ENCODE measurements around the gene PTH2R. TPM values are rescaled to one million over a fixed set of nuclear protein-coding genes. Genes with fewer than 3 reads are reported as not detected.
"Not testable (repeated sequence)": the region's sequence is repeated elsewhere in the genome, so short reads cannot be mapped to it uniquely, and the experiment has no call there.

PTH2R gene
- total and polyA plus RNA-seq, 2 experiments from 2014 or later, result 0.18 to 0.38 TPM

DNA sequence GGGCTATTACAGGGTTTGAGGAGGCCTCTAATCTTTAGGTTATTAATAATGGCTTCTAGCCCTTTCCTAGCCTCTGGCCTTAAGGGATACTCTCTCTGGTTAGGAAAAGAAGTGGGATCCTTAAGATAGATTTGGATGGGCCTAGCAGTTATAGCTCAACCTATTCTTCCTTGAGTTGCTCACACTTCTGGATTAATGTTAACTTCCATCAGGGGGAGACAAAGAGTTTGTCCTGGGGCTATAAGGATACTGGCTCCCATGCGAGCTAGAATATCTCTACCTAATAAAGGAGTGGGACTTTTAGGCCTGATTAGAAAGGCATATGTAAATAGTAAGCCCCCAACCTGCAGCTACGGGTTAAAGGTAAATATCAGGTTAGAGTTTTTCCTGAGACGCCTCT is 14.3 kb upstream of the PTH2R start:
- no peaks in the 10 kb centered on the region for H3F3A ChIP-seq (replicated peaks; ENCODE audit: low read depth)
- H3K36me3 Mint-ChIP-seq (ENCODE audit: low read depth), result peaks cover 25% of the 10 kb centered on the region
- ATAC-seq (no peak), DNase-seq (ENCODE audit: low spot score) (peak; percentile 23)
- no peaks in the 10 kb centered on the region for H4K20me1 ChIP-seq (replicated peaks; ENCODE audit: insufficient read depth)
- H3K4me2 ChIP-seq, result no peak overlapping the region
- TF ChIP-seq, protein P1, sequence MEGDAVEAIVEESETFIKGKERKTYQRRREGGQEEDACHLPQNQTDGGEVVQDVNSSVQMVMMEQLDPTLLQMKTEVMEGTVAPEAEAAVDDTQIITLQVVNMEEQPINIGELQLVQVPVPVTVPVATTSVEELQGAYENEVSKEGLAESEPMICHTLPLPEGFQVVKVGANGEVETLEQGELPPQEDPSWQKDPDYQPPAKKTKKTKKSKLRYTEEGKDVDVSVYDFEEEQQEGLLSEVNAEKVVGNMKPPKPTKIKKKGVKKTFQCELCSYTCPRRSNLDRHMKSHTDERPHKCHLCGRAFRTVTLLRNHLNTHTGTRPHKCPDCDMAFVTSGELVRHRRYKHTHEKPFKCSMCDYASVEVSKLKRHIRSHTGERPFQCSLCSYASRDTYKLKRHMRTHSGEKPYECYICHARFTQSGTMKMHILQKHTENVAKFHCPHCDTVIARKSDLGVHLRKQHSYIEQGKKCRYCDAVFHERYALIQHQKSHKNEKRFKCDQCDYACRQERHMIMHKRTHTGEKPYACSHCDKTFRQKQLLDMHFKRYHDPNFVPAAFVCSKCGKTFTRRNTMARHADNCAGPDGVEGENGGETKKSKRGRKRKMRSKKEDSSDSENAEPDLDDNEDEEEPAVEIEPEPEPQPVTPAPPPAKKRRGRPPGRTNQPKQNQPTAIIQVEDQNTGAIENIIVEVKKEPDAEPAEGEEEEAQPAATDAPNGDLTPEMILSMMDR (conservative IDR thresholded peaks at IDR 0.05; ENCODE audit: low read depth in 2 of 2), result peak; percentile 31 to 34; a peak in 3 of 4 replicates
- TF ChIP-seq CREB1 (CRISPR knock-in tag; IDR thresholded peaks at IDR 0.05; ENCODE audit: low read depth), result no peak
- no peak for TF ChIP-seq JUNB (IDR thresholded peaks at IDR 0.05; ENCODE audit: unreplicated experiment)
- TF ChIP-seq EZH2phosphoT487 (IDR thresholded peaks at IDR 0.05; ENCODE audit: unreplicated experiment), result no peak
- no peak overlapping the region for H3K4me3 Mint-ChIP-seq
- no peak overlapping the region for H2AFZ ChIP-seq
- H3K27me3 ChIP-seq (ENCODE audit: insufficient read depth), result no peaks in the 10 kb centered on the region
- H3K9me3 Mint-ChIP-seq, result peaks cover 40% of the 10 kb centered on the region
- no peaks in the 10 kb centered on the region for H3K4me1 ChIP-seq (ENCODE audit: insufficient read depth)
- no peak overlapping the region for H3K4me3 ChIP-seq
- H3K79me2 ChIP-seq (replicated peaks; ENCODE audit: insufficient read depth), result no peaks in the 10 kb centered on the region
- no peak overlapping the region for H3K27ac Mint-ChIP-seq
- H3K27me3 Mint-ChIP-seq (ENCODE audit: insufficient read depth, low read depth, poor library complexity), result no peaks in the 10 kb centered on the region
- H3K4me1 Mint-ChIP-seq, result no peaks in the 10 kb centered on the region
- H3K36me3 ChIP-seq (ENCODE audit: insufficient read depth), result 0 out of 2 replicates have a peak, but pooled peaks cover 4% of the 10 kb centered on the region
- no peaks in the 10 kb centered on the region for H3K9me2 ChIP-seq (ENCODE audit: insufficient read depth)
- H3K27ac ChIP-seq (ENCODE audit: low read depth), result no peak overlapping the region

DNA sequence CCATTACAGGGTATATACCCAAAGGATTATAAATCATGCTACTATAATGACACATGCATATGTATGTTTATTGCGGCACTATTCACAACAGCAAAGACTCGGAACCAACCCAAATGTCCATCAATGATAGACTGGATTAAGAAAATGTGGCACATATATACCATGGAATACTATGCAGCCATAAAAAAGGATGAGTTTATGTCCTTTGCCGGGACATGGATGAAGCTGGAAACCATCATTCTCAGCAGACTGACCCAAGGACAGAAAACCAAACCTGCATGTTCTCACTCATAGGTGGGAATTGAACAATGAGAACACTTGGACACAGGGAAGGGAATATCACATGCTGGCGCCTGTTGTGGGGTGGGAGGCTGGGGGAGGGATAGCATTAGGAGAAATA is 9.8 kb upstream of the PTH2R start:
- not testable (repeated sequence) for H3K27me3 Mint-ChIP-seq (ENCODE audit: insufficient read depth, low read depth, poor library complexity); DNase-seq (ENCODE audit: low spot score); H3K36me3 ChIP-seq (ENCODE audit: insufficient read depth); H4K20me1 ChIP-seq (replicated peaks; ENCODE audit: insufficient read depth); H3F3A ChIP-seq (replicated peaks; ENCODE audit: low read depth); H3K27ac Mint-ChIP-seq; H3K9me2 ChIP-seq (ENCODE audit: insufficient read depth); H3K4me1 ChIP-seq (ENCODE audit: insufficient read depth); H2AFZ ChIP-seq; H3K4me2 ChIP-seq; ATAC-seq; H3K4me1 Mint-ChIP-seq; H3K27ac ChIP-seq (ENCODE audit: low read depth); H3K27me3 ChIP-seq (ENCODE audit: insufficient read depth); H3K4me3 ChIP-seq; H3K79me2 ChIP-seq (replicated peaks; ENCODE audit: insufficient read depth); H3K4me3 Mint-ChIP-seq
- H3K36me3 Mint-ChIP-seq (ENCODE audit: low read depth), result peaks cover 25% of the 10 kb centered on the region
- H3K9me3 Mint-ChIP-seq, result peaks cover 40% of the 10 kb centered on the region

GRCh38 chr2:208399201-208399600 is 7.4 kb upstream of the PTH2R start:
- no peak for TF ChIP-seq EZH2 (IDR thresholded peaks at IDR 0.05; ENCODE audit: low read depth, unreplicated experiment)
- no peak for TF ChIP-seq ETS1 (IDR thresholded peaks at IDR 0.05)
- no peak overlapping the region for H3K4me3 Mint-ChIP-seq
- DNase-seq (ENCODE audit: low spot score), result no peak
- no peaks in the 10 kb centered on the region; the same call in 1 of the 2 replicates for H3K9me2 ChIP-seq (ENCODE audit: insufficient read depth)
- peaks cover 15% of the 10 kb centered on the region; the same call in 2 of the 3 replicates for H3K36me3 Mint-ChIP-seq (ENCODE audit: low read depth)
- no peak overlapping the region for H3K4me2 ChIP-seq
- H3K27ac ChIP-seq (ENCODE audit: low read depth), result no peak overlapping the region
- H3K4me1 Mint-ChIP-seq, result no peaks in the 10 kb centered on the region
- H3F3A ChIP-seq (replicated peaks; ENCODE audit: low read depth), result no peaks in the 10 kb centered on the region
- H4K20me1 ChIP-seq (replicated peaks; ENCODE audit: insufficient read depth), result no peaks in the 10 kb centered on the region
- H3K79me2 ChIP-seq (replicated peaks; ENCODE audit: insufficient read depth), result no peaks in the 10 kb centered on the region
- H3K4me3 ChIP-seq, result no peak overlapping the region
- no peak overlapping the region for H3K27ac Mint-ChIP-seq
- ATAC-seq, result no peak
- H3K36me3 ChIP-seq (ENCODE audit: insufficient read depth), result 0 out of 2 replicates have a peak, but pooled peaks cover 4% of the 10 kb centered on the region
- H3K27me3 Mint-ChIP-seq (ENCODE audit: insufficient read depth, low read depth, poor library complexity), result peaks cover 2% of the 10 kb centered on the region
- no peak overlapping the region for H2AFZ ChIP-seq
- H3K27me3 ChIP-seq (ENCODE audit: insufficient read depth), result no peaks in the 10 kb centered on the region
- no peaks in the 10 kb centered on the region for H3K4me1 ChIP-seq (ENCODE audit: insufficient read depth)
- H3K9me3 Mint-ChIP-seq, result peaks cover 23% of the 10 kb centered on the region

All from GM23338 (cell line).